ENCODE measurements around the gene TSNAXIP1.

The TSNAXIP1 gene

GRCh38 chr16:67764158-67764667 is 42.5 kb upstream of the TSNAXIP1 start:
- no peak overlapping the region for H2AK5ac ChIP-seq (ENCODE audit: low read length, severe bottlenecking)
- no peak overlapping the region for H3K18ac ChIP-seq (ENCODE audit: low read depth in 1 of 2, low read length in 2 of 2)
- H3K27me3 ChIP-seq (ENCODE audit: control insufficient read depth in 1 of 2, insufficient read depth in 1 of 2, low read length in 2 of 2) = no peaks in the 10 kb centered on the region
- H3K36me3 ChIP-seq (ENCODE audit: control insufficient read depth in 1 of 2, insufficient read depth in 2 of 2, low read depth in 1 of 2, low read length in 2 of 2) = peaks cover 10 to 16% of the 10 kb centered on the region in 2 experiments
- WGBS = 91% methylated on average over 6 of the region's 7 CpGs
- H3K79me1 ChIP-seq (replicated peaks; ENCODE audit: low read length, poor library complexity, severe bottlenecking) = peaks cover 40% of the 10 kb centered on the region
- no peak overlapping the region for H2AFZ ChIP-seq (ENCODE audit: low read depth, low read length)
- H4K8ac ChIP-seq (ENCODE audit: low read length) = no peak overlapping the region
- no peak overlapping the region for H3K23ac ChIP-seq (ENCODE audit: low read length in 2 of 2)
- no peaks in the 10 kb centered on the region for H3K4me1 ChIP-seq (ENCODE audit: control insufficient read depth, insufficient read depth, low read depth, low read length)
- no peak overlapping the region for H3K4ac ChIP-seq (ENCODE audit: low read depth in 1 of 2, low read length in 2 of 2)
- no peak overlapping the region for H3K9ac ChIP-seq (ENCODE audit: low read length)
- no peak overlapping the region for H4K91ac ChIP-seq (ENCODE audit: low read length)
- H3K4me2 ChIP-seq (ENCODE audit: low read length, poor library complexity, severe bottlenecking) = no peak overlapping the region
- H3K9me3 ChIP-seq (ENCODE audit: control insufficient read depth, low read length) = no peaks in the 10 kb centered on the region
- no peak overlapping the region for H3K4me3 ChIP-seq (ENCODE audit: insufficient read depth in 1 of 2, low read depth in 1 of 2, low read length in 2 of 2)
- DNase-seq = no peak
- H3K14ac ChIP-seq (ENCODE audit: low read length in 2 of 2) = no peak overlapping the region
- no peak overlapping the region for H2BK15ac ChIP-seq (ENCODE audit: low read depth, poor library complexity, severe bottlenecking)
- no peak overlapping the region for H3K27ac ChIP-seq (ENCODE audit: low read length, poor library complexity, severe bottlenecking)
- no peak overlapping the region for H2BK12ac ChIP-seq (ENCODE audit: low read length in 2 of 2)
- no peak overlapping the region for H2BK120ac ChIP-seq (ENCODE audit: low read depth, low read length)
- H2BK5ac ChIP-seq (ENCODE audit: low read depth, low read length, poor library complexity, severe bottlenecking) = no peak overlapping the region

- Histone ChIP-seq H2BK12ac (ENCODE audit: low read length in 2 of 2) (no peak overlapping the region), H3K9me3 (ENCODE audit: control insufficient read depth, low read length) (no peaks in the 10 kb centered on the region), H3K23ac (ENCODE audit: low read length in 2 of 2) (no peak overlapping the region), H3K18ac (ENCODE audit: low read depth in 1 of 2, low read length in 2 of 2) (no peak overlapping the region), H3K27me3 (ENCODE audit: control insufficient read depth in 1 of 2, insufficient read depth in 1 of 2, low read length in 2 of 2) (no peaks in the 10 kb centered on the region), H3K79me1 (replicated peaks; ENCODE audit: low read length, poor library complexity, severe bottlenecking) (peaks cover 36% of the 10 kb centered on the region), H3K4me2 (ENCODE audit: low read length, poor library complexity, severe bottlenecking) (no peak overlapping the region), H4K8ac (ENCODE audit: low read length) (no peak overlapping the region), H3K4ac (ENCODE audit: low read depth in 1 of 2, low read length in 2 of 2) (no peak overlapping the region), H3K27ac (ENCODE audit: low read length, poor library complexity, severe bottlenecking) (no peak overlapping the region), H4K91ac (ENCODE audit: low read length) (no peak overlapping the region), H2AK5ac (ENCODE audit: low read length, severe bottlenecking) (no peak overlapping the region), H3K14ac (ENCODE audit: low read length in 2 of 2) (no peak overlapping the region), H3K4me1 (ENCODE audit: control insufficient read depth, insufficient read depth, low read depth, low read length) (no peaks in the 10 kb centered on the region), H3K9ac (ENCODE audit: low read length) (no peak overlapping the region), H2AFZ (ENCODE audit: low read depth, low read length) (no peak overlapping the region), H2BK120ac (ENCODE audit: low read depth, low read length) (no peak overlapping the region), H3K4me3 (ENCODE audit: insufficient read depth in 1 of 2, low read depth in 1 of 2, low read length in 2 of 2) (no peak overlapping the region), H3K36me3 (ENCODE audit: control insufficient read depth in 1 of 2, insufficient read depth in 2 of 2, low read depth in 1 of 2, low read length in 2 of 2) (peaks cover 16% of the 10 kb centered on the region in 2 experiments), H2BK15ac (ENCODE audit: low read depth, poor library complexity, severe bottlenecking) (no peak overlapping the region), H2BK5ac (ENCODE audit: low read depth, low read length, poor library complexity, severe bottlenecking) (no peak overlapping the region)
- DNase-seq = no peak
- 100% methylated on average over 4 of the region's 4 CpGs for WGBS
Measured at GRCh38 chr16:67766291-67766690, 40.4 kb upstream of the TSNAXIP1 start.

- H2BK120ac ChIP-seq (ENCODE audit: low read depth, low read length) = no peak overlapping the region
- no peaks in the 10 kb centered on the region for H3K27me3 ChIP-seq (ENCODE audit: control insufficient read depth in 1 of 2, insufficient read depth in 1 of 2, low read length in 2 of 2)
- H3K4ac ChIP-seq (ENCODE audit: low read depth in 1 of 2, low read length in 2 of 2) = no peak overlapping the region
- H3K4me2 ChIP-seq (ENCODE audit: low read length, poor library complexity, severe bottlenecking) = no peak overlapping the region
- H2BK15ac ChIP-seq (ENCODE audit: low read depth, poor library complexity, severe bottlenecking) = no peak overlapping the region
- no peak overlapping the region for H3K23ac ChIP-seq (ENCODE audit: low read length in 2 of 2)
- H3K4me3 ChIP-seq (ENCODE audit: insufficient read depth in 1 of 2, low read depth in 1 of 2, low read length in 2 of 2) = no peak overlapping the region
- H3K14ac ChIP-seq (ENCODE audit: low read length in 2 of 2) = no peak overlapping the region
- DNase-seq = peak; percentile 73
- H3K79me1 ChIP-seq (replicated peaks; ENCODE audit: low read length, poor library complexity, severe bottlenecking) = peaks cover 40% of the 10 kb centered on the region
- WGBS = 56% methylated on average over 7 of the region's 7 CpGs
- no peaks in the 10 kb centered on the region for H3K9me3 ChIP-seq (ENCODE audit: control insufficient read depth, low read length)
- peak overlapping the region in 1 of 2 experiments; percentile 2 for H3K18ac ChIP-seq (ENCODE audit: low read depth in 1 of 2, low read length in 2 of 2)
- no peak overlapping the region for H4K91ac ChIP-seq (ENCODE audit: low read length)
- H4K8ac ChIP-seq (ENCODE audit: low read length) = no peak overlapping the region
- peaks cover 11 to 15% of the 10 kb centered on the region in 2 experiments for H3K36me3 ChIP-seq (ENCODE audit: control insufficient read depth in 1 of 2, insufficient read depth in 2 of 2, low read depth in 1 of 2, low read length in 2 of 2)
- H3K4me1 ChIP-seq (ENCODE audit: control insufficient read depth, insufficient read depth, low read depth, low read length) = no peaks in the 10 kb centered on the region
- H2AFZ ChIP-seq (ENCODE audit: low read depth, low read length) = no peak overlapping the region
- H3K9ac ChIP-seq (ENCODE audit: low read length) = no peak overlapping the region
- H3K27ac ChIP-seq (ENCODE audit: low read length, poor library complexity, severe bottlenecking) = no peak overlapping the region
- H2BK12ac ChIP-seq (ENCODE audit: low read length in 2 of 2) = no peak overlapping the region
- no peak overlapping the region for H2AK5ac ChIP-seq (ENCODE audit: low read length, severe bottlenecking)
- no peak overlapping the region for H2BK5ac ChIP-seq (ENCODE audit: low read depth, low read length, poor library complexity, severe bottlenecking)
Measured at GRCh38 chr16:67767953-67768352, 38.7 kb upstream of the TSNAXIP1 start.

GRCh38 chr16:67770346-67770991 is 36.2 kb upstream of the TSNAXIP1 start:
- H3K9ac ChIP-seq (ENCODE audit: low read length) = no peak overlapping the region
- H2BK120ac ChIP-seq (ENCODE audit: low read depth, low read length) = no peak overlapping the region
- H3K27me3 ChIP-seq (ENCODE audit: control insufficient read depth in 1 of 2, insufficient read depth in 1 of 2, low read length in 2 of 2) = no peaks in the 10 kb centered on the region
- WGBS = 71% methylated on average over 6 of the region's 6 CpGs
- H3K18ac ChIP-seq (ENCODE audit: low read depth in 1 of 2, low read length in 2 of 2) = peak overlapping the region in 1 of 2 experiments; percentile 18
- no peak overlapping the region for H4K91ac ChIP-seq (ENCODE audit: low read length)
- H2AFZ ChIP-seq (ENCODE audit: low read depth, low read length) = no peak overlapping the region
- no peak overlapping the region for H4K8ac ChIP-seq (ENCODE audit: low read length)
- H3K9me3 ChIP-seq (ENCODE audit: control insufficient read depth, low read length) = no peaks in the 10 kb centered on the region
- H3K4me3 ChIP-seq (ENCODE audit: insufficient read depth in 1 of 2, low read depth in 1 of 2, low read length in 2 of 2) = no peak overlapping the region
- H3K79me1 ChIP-seq (replicated peaks; ENCODE audit: low read length, poor library complexity, severe bottlenecking) = peaks cover 41% of the 10 kb centered on the region
- no peak overlapping the region for H3K14ac ChIP-seq (ENCODE audit: low read length in 2 of 2)
- no peak overlapping the region for H3K23ac ChIP-seq (ENCODE audit: low read length in 2 of 2)
- H2BK12ac ChIP-seq (ENCODE audit: low read length in 2 of 2) = peak overlapping the region in 1 of 2 experiments; percentile 19
- H2AK5ac ChIP-seq (ENCODE audit: low read length, severe bottlenecking) = no peak overlapping the region
- H3K4me1 ChIP-seq (ENCODE audit: control insufficient read depth, insufficient read depth, low read depth, low read length) = no peaks in the 10 kb centered on the region
- H3K36me3 ChIP-seq (ENCODE audit: control insufficient read depth in 1 of 2, insufficient read depth in 2 of 2, low read depth in 1 of 2, low read length in 2 of 2) = peaks cover 5 to 9% of the 10 kb centered on the region in 2 experiments
- no peak overlapping the region for H2BK5ac ChIP-seq (ENCODE audit: low read depth, low read length, poor library complexity, severe bottlenecking)
- no peak overlapping the region for H3K27ac ChIP-seq (ENCODE audit: low read length, poor library complexity, severe bottlenecking)
- H2BK15ac ChIP-seq (ENCODE audit: low read depth, poor library complexity, severe bottlenecking) = no peak overlapping the region
- H3K4me2 ChIP-seq (ENCODE audit: low read length, poor library complexity, severe bottlenecking) = no peak overlapping the region
- DNase-seq = peak; percentile 83
- no peak overlapping the region for H3K4ac ChIP-seq (ENCODE audit: low read depth in 1 of 2, low read length in 2 of 2)
